ENCODE data around the gene TSPAN10.

DNA sequence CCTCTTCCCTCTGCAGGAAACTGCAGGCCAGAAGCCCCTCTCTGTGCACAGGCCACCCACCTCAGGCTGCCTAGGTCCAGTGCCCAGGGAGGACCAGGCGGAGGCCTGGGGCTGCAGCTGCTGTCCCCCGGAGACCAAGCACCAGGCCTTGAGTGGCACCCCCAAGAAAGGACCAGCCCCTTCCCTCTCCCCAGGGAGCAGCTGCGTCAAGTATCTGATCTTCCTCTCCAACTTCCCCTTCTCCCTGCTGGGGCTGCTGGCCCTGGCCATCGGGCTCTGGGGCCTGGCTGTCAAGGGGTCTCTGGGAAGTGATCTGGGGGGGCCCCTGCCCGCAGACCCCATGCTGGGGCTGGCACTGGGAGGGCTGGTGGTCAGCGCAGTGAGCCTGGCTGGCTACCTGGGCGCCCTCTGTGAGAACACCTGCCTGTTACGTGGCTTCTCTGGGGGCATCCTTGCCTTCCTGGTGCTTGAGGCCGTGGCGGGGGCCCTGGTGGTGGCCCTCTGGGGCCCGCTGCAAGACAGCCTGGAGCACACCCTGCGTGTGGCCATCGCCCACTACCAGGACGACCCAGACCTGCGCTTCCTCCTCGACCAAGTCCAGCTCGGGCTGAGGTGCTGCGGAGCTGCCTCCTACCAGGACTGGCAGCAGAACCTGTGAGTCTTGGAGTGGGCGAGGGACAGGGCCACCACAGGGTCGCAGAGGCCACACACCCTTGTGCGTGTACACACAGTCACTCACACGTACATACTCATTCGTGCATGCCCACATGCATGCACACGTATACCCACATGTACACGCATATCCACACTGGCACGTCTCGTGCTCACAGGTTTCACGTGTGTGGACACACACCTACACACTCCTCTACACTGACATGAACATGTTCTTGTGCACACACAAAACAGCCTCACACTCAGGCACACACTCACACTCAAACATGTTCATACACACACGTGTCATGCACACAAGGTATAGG lies 8.3 kb downstream of the TSPAN10 start:
- TF ChIP-seq POLR2A (IDR thresholded peaks at IDR 0.05) (no peak), EP300 (IDR thresholded peaks at IDR 0.05) (no peak)

All from tibial nerve (tissue), 3 donors.